ENCODE data around the gene AVPI1.
"Not testable (repeated sequence)": the region's sequence is repeated elsewhere in the genome, so short reads cannot be mapped to it uniquely, and the experiment has no call there.

Gene AVPI1

DNA sequence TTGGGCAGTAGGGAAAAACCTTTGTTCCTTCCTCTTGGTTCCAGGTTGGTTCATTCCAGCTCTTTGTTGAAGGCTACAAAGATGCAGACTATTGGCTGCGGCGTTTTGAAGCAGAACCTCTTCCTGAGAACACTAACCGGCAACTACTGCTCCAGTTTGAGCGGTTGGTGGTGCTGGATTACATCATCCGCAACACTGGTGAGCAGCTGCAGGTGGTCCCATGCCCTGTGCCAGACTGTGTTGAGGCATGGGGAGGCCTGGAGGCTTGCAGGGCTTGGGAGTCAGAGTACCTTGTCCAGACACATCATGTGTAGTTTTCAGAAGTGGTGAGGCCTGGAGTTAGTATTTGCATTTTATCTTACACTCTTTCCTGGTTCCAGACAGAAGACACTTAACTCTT lies 30.3 kb downstream of the AVPI1 start:
- no peak for DNase-seq (ENCODE audit: low read depth, low spot score)
- POLR2A ChIA-PET: no interaction called here
- CTCF ChIA-PET: interaction anchor here (2.0 to 2.1 kb wide), 2 partner anchors 20 to 85 kb away, joined by 5 to 13 read pairs; partner anchors contain the start of gene ANKRD2
- TF ChIP-seq, protein P1, sequence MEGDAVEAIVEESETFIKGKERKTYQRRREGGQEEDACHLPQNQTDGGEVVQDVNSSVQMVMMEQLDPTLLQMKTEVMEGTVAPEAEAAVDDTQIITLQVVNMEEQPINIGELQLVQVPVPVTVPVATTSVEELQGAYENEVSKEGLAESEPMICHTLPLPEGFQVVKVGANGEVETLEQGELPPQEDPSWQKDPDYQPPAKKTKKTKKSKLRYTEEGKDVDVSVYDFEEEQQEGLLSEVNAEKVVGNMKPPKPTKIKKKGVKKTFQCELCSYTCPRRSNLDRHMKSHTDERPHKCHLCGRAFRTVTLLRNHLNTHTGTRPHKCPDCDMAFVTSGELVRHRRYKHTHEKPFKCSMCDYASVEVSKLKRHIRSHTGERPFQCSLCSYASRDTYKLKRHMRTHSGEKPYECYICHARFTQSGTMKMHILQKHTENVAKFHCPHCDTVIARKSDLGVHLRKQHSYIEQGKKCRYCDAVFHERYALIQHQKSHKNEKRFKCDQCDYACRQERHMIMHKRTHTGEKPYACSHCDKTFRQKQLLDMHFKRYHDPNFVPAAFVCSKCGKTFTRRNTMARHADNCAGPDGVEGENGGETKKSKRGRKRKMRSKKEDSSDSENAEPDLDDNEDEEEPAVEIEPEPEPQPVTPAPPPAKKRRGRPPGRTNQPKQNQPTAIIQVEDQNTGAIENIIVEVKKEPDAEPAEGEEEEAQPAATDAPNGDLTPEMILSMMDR (IDR thresholded peaks at IDR 0.05; ENCODE audit: insufficient read depth, low read length, missing control alignments): no peak
- H3K4me3 ChIP-seq (ENCODE audit: low read depth, low read length): no peak overlapping the region

DNA sequence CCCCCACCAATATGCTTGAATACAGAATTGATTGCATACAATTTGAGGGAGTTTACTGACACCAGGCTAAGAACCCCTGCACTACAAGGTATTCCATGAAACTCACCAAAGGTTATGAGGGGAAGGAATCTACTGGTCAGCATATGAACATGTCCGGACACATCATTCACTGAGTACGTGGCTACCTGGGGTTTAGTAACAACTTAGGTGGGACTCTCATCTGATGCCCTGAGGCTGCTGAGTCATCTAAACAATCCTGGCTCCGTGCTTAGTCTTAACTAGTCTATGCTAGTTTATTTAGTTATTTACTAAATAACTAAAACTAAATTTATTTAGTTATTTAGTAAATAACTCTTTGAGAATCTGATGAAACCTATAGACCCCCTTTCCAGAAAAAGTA lies 35.3 kb downstream of the AVPI1 start:
- CTCF ChIA-PET: interaction anchor here (2.8 kb wide), 1 partner anchor 24 kb away, joined by 15 read pairs; no protein-coding TSS in a partner anchor
- DNase-seq (ENCODE audit: low read depth, low spot score): no peak
- POLR2A ChIA-PET: no interaction called here
- no peak overlapping the region for H3K4me3 ChIP-seq (ENCODE audit: low read depth, low read length)
- TF ChIP-seq, protein P1 (IDR thresholded peaks at IDR 0.05; ENCODE audit: insufficient read depth, low read length, missing control alignments): no peak

DNA sequence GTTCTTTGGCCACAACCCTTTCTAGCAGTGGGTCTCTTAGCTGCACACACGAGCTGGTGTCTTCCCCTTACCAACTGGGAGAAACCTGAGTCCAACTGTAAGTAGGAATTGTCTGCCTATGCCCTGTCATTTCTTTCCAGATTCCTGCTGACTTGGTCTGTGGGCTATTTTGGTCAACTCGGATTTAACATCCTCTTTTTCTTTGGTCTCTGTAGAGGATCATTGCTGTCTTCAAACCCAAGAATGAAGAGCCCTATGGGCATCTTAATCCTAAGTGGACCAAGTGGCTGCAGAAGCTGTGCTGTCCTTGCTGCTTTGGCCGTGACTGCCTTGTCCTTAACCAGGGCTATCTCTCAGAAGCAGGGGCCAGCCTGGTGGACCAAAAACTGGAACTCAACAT lies 36.3 kb downstream of the AVPI1 start:
- ChIA-PET POLR2A (no interaction called here), CTCF (interaction anchor here (1.6 kb wide), 1 partner anchor 27 kb away, joined by 6 read pairs; no protein-coding TSS in a partner anchor)
- no peak for DNase-seq (ENCODE audit: low read depth, low spot score)
- TF ChIP-seq, protein P1 (IDR thresholded peaks at IDR 0.05; ENCODE audit: insufficient read depth, low read length, missing control alignments): no peak
- no peak overlapping the region for H3K4me3 ChIP-seq (ENCODE audit: low read depth, low read length)

DNA sequence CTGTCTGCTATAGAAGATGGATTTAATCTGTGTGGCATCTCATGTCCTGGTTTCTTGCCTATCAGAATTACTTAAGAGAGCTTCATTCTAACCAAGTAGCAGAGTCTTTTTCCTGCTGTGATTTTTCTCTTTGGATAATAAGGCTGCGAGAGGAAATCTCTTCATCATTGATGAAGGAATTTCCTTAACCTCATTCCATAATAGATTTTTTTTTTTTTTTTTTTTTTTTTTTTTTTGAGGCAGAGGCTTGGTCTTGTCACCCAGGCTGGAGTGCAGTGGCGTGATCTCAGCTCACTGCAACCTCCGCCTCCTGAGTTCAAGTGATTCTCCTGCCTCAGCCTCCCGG lies 37.7 kb downstream of the AVPI1 start:
- H3K4me3 ChIP-seq (ENCODE audit: low read depth, low read length); DNase-seq (ENCODE audit: low read depth, low spot score): not testable (repeated sequence)
- CTCF ChIA-PET: interaction anchor here (1.0 to 1.4 kb wide), 8 partner anchors 20 to 188 kb away, joined by 3 to 5 read pairs (median 4); no protein-coding TSS in a partner anchor
- POLR2A ChIA-PET: interaction anchor here (0.6 to 1.3 kb wide), 3 partner anchors 8 to 38 kb away, joined by 3 to 7 read pairs (median 5); partner anchors contain the start of genes AVPI1 and PI4K2A

DNA sequence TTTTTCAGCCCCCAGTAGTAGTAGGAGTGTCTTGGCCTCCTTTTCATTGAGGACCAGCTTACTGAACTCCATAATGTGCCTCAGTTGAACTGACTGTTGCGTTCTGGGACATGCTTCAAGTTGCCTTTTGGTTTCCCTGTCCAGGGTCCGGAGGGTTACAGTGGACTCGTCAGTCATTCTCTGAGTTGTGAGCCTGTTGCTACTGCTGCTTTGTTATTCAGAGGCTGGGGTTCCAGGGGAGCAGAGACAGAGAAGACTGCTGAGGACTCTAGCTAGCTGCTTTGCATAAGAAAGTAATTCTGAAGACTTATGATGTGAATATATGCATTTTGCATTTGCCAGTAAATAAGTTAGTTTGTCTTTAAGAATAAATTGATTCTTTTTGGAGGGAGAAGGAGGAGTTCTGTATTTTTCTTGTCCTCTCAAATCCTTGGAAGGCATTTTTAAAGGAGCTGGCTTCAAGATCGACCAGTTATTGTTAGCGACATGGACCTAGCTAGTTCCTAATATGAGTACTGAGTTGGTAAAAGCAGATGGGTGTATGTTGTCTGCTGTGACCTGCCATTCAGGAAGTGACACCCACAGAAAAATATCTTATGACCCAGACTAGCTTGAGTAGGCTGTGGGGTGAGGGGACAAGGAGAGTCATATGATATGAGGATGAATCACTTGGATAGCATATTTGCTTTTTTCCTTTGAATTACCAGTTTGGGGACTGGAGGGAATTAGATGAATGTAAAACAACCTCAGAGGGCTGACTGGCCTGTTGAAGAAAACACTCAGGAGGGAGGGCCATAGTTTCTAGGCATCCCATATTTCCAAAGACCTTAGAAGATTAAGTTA lies 38.3 kb downstream of the AVPI1 start:
- H3K4me3 ChIP-seq (ENCODE audit: low read depth, low read length): no peak overlapping the region
- CTCF ChIA-PET: interaction anchor here (0.6 to 1.4 kb wide), 9 partner anchors 20 to 187 kb away, joined by 3 to 5 read pairs (median 3); no protein-coding TSS in a partner anchor
- DNase-seq (ENCODE audit: low read depth, low spot score): peak; percentile 88
- TF ChIP-seq, protein P1 (IDR thresholded peaks at IDR 0.05; ENCODE audit: insufficient read depth, low read length, missing control alignments): no peak
- POLR2A ChIA-PET: interaction anchor here (0.6 to 1.3 kb wide), 5 partner anchors 8 to 150 kb away, joined by 3 to 7 read pairs (median 4); partner anchors contain the start of genes AVPI1, PI4K2A and UBTD1

DNA sequence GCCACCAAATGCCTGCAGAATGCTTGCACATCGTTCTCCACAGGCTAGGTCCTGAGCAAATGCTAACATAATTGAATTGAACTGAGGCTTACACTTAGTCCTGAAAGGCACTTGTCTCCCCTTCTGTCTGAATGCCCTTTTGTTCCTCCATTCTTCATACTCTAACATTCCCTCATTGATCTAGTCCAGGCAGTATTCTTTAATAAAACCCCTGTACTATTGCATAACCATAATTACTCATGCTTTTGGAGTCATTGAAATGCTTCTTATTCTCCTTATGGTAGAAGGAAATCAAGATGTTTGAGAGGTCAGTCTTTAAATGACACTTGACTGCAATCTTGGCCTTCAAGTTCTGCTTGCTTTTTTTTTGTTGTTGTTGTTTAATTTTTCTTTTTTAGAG lies 39.5 kb downstream of the AVPI1 start:
- H3K4me3 ChIP-seq (ENCODE audit: low read depth, low read length): no peak overlapping the region
- TF ChIP-seq, protein P1 (IDR thresholded peaks at IDR 0.05; ENCODE audit: insufficient read depth, low read length, missing control alignments): no peak
- no peak for DNase-seq (ENCODE audit: low read depth, low spot score)
- CTCF ChIA-PET: no interaction called here
- POLR2A ChIA-PET: no interaction called here

Data from AG04449 (cell line).